Activated T-cell treated with anti-CD3 and anti-CD28 coated beads, Interleukin-2, amount 50 U/mL, for 72 hours (primary cell): ENCODE measurements around the gene CFAP119. TPM values are rescaled to one million over a fixed set of nuclear protein-coding genes. Genes with fewer than 3 reads are reported as not detected.

Source experiments
- ATAC-seq, 2 donors: fragments of 150-1000 bp; cut with Tn5 transposase; replicated peaks in 1 of 2; 2 replicates each; pipeline ENCODE4 v1.10.0; 2021; ENCODE audit warnings: moderate library complexity in 2 of 2, mild to moderate bottlenecking in 1 of 2
- DNase-seq, 2 donors: peaks; one replicate each; pipeline ENCODE4 v3.0.0; 2021 to 2022; ENCODE audit warnings: mixed read lengths in 1 of 2
- H3K27ac Mint-ChIP-seq: one replicate; pipeline ENCODE4 v1.8.0; 2022; ENCODE audit warnings: mild to moderate bottlenecking, moderate library complexity, mixed read lengths
- H3K27me3 Mint-ChIP-seq: one replicate; pipeline ENCODE4 v1.8.0; 2022; ENCODE audit warnings: low read depth, mixed read lengths
- H3K36me3 Mint-ChIP-seq, 2 donors: one replicate each; pipeline ENCODE4 v1.8.0; 2022; ENCODE audit warnings: mixed read lengths in 2 of 2, mild to moderate bottlenecking in 1 of 2; ENCODE audit not compliant: insufficient read depth in 2 of 2
- H3K4me1 Mint-ChIP-seq: one replicate; pipeline ENCODE4 v1.8.0; 2022; ENCODE audit warnings: low read depth, mixed read lengths
- H3K4me3 Mint-ChIP-seq, 2 donors: one replicate each; pipeline ENCODE4 v1.8.0; 2022; ENCODE audit warnings: mild to moderate bottlenecking in 2 of 2, mixed read lengths in 2 of 2, moderate library complexity in 2 of 2
- H3K9me3 Mint-ChIP-seq, 2 donors: one replicate each; pipeline ENCODE4 v1.8.0; 2022; ENCODE audit warnings: mixed read lengths in 2 of 2
- total RNA-seq, 2 donors: library from RNA; stranded (reverse); gene quantifications; one replicate each; pipeline ENCODE4 v1.2.3, GENCODE V29; 2022

CFAP119 gene
- total RNA-seq, 2 donors from 2014 or later, result 3.2 to 4.7 TPM

DNA sequence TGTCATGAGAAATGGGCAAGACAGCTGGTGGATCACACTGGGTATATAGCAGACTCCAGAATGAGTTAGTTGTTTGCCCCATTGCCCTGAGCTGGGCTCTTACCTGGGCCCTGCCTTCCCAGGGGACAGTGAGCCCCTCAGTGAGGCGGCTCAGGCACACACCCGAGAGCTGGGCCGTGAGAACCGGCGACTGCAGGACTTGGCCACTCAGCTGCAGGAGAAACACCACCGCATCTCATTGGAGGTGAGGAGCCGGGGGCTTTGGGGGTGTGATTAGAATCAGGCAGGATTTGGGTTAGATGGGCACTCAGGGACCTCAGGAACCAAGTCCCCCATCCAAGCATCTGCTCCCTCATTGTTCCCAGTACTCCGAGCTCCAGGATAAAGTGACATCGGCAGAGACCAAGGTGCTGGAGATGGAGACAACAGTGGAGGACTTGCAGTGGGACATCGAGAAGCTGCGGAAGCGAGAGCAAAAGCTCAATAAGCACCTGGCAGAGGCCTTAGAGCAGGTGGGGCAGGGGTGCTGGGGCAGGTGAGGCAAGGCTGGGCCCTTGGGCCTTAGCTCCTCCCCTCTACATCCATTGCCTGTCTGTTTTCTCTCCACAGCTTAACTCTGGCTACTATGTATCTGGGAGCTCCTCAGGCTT lies 3.1 kb upstream of the CFAP119 start:
- no peak overlapping the region for H3K4me3 Mint-ChIP-seq
- H3K9me3 Mint-ChIP-seq, result no peaks in the 10 kb centered on the region
- peaks cover 28% of the 10 kb centered on the region for H3K4me1 Mint-ChIP-seq
- no peaks in the 10 kb centered on the region for H3K27me3 Mint-ChIP-seq
- peaks cover 7 to 26% of the 10 kb centered on the region in 2 donors for H3K36me3 Mint-ChIP-seq
- DNase-seq (no peak), ATAC-seq (no peak)
- H3K27ac Mint-ChIP-seq, result no peak overlapping the region

- ATAC-seq (no peak), DNase-seq (no peak)
- no peaks in the 10 kb centered on the region for H3K9me3 Mint-ChIP-seq
- H3K4me1 Mint-ChIP-seq, result peaks cover 28% of the 10 kb centered on the region
- no peaks in the 10 kb centered on the region for H3K27me3 Mint-ChIP-seq
- H3K27ac Mint-ChIP-seq, result peak overlapping the region; percentile 58
- H3K4me3 Mint-ChIP-seq, result peak overlapping the region; percentile 93 to 97
- H3K36me3 Mint-ChIP-seq, result peaks cover 7 to 26% of the 10 kb centered on the region in 2 donors
These were observed 2.2 kb upstream of the CFAP119 start for GRCh38 chr16:30764086-30764485.

DNA sequence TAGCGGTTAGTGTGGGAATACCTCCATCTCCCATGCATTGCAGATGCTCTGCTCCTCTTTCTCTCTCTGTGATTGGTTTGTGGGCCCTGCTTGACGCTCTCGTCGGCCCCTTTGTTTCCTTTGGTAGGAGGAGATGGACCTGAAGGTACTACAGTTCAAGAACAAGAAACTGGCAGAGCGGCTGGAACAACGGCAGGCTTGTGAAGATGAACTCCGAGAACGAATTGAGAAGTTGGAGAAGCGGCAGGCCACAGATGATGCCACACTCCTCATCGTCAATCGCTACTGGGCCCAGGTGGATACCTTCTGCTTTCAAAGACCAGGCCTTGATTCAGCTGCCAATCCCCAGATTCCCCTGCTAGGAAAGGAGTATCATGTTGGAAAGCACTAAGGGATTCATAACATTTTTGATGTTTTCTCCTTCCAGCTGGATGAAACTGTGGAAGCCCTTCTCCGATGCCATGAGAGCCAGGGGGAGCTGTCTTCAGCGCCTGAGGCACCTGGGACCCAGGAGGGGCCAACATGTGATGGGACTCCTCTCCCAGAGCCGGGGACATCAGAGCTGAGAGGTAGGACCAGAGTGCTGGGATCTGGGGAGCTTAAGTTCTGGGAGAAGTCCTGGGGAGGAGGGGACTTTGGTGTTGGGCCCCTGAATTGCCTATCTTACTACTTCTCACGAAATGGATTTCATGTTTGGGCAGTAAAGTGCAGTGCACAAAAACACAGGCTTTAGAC lies 1.3 kb upstream of the CFAP119 start:
- ATAC-seq (no peak), DNase-seq (no peak)
- Mint-ChIP-seq H3K9me3 (no peaks in the 10 kb centered on the region), H3K4me3 (peak overlapping the region; percentile 93 to 97), H3K36me3 (peaks cover 3 to 19% of the 10 kb centered on the region in 2 donors), H3K27ac (peak overlapping the region; percentile 93), H3K27me3 (no peaks in the 10 kb centered on the region), H3K4me1 (peaks cover 28% of the 10 kb centered on the region)

GRCh38 chr16:30761427-30761927 lies 385 bp downstream of the CFAP119 start:
- DNase-seq, result peak; percentile 43 to 54
- H3K36me3 Mint-ChIP-seq, result peaks cover 3 to 11% of the 10 kb centered on the region in 2 donors
- no peaks in the 10 kb centered on the region for H3K9me3 Mint-ChIP-seq
- no peaks in the 10 kb centered on the region for H3K27me3 Mint-ChIP-seq
- ATAC-seq, result peak; percentile 48 to 49
- H3K27ac Mint-ChIP-seq, result peak overlapping the region; percentile 93
- H3K4me3 Mint-ChIP-seq, result peak overlapping the region; percentile 93 to 97
- H3K4me1 Mint-ChIP-seq, result peaks cover 28% of the 10 kb centered on the region

DNA sequence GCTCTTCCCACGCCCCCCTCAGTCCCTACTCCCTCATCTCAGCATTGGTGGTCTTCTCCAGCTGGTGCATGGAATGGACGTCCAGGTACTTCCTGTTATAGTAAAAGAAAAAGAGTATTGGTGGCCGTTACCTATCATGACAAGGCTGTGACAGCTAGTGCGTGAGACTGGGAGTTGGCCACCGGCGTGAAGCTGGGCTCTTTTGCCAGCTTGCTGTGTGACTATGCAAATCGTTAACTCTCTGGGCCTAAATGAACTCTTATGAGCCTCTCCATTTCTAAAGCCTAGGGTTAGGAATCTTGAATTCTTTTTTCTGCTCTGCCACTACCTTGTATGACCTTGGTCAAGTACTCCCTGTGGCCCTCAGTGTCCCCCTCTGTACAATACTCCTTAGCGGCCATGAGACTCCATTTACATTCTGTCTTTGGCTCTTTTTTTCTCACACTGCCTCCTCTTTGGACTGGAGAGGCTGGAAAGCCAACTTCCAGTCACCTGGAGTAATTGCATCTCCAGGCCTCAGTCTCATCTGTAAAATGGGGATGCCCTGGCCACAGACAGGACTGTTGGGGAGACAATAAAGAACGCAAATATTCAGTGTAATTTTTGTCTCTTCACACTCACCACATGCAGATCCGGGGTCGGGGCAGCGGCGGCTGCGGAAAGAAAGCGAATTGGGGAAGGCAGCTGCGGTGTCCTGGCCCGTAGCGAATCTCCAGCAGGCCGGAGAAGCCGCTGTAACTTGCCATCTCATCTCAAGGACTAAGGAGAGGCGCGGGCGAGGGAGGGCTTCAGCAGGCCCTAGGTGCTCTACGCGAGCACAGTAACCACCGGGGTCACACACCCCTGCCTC lies 1.1 kb downstream of the CFAP119 start:
- Mint-ChIP-seq H3K27me3 (no peaks in the 10 kb centered on the region), H3K9me3 (no peaks in the 10 kb centered on the region), H3K4me1 (peaks cover 28% of the 10 kb centered on the region), H3K27ac (peak overlapping the region; percentile 3), H3K36me3 (peaks cover 3 to 9% of the 10 kb centered on the region in 2 donors), H3K4me3 (peak overlapping the region; percentile 93 to 97)
- no peak for DNase-seq
- ATAC-seq, result no peak

DNA sequence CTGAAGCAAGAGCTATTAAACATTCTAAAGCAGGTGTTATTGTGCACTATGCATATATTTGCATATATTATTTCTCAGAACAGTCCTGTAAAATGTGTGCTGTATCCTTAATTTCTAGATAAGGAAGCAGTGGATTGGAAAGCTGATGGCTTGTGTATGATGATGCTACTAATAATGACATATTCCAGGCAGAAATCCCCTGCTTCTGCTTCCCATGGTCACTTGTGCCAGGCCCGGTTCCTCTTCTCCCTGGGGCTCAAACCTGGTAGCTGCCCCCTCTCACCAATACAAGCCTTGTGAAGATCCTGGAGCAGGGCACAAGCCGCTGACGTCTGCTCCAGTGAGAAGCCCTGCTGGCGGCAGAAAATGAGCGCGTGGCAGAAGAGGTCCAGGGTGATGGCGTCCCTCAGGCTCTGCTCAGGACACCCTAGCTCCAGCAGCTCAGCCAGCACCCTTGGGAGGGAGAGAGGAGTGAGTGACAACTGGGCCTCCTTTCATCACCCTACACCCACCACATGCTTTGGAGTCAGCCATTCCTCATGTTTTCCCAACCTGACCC lies 1.8 kb downstream of the CFAP119 start:
- Mint-ChIP-seq H3K9me3 (no peaks in the 10 kb centered on the region), H3K36me3 (peaks cover 3 to 5% of the 10 kb centered on the region in 2 donors), H3K27ac (no peak overlapping the region), H3K4me1 (peaks cover 28% of the 10 kb centered on the region), H3K4me3 (peak overlapping the region in 1 of 2 donors; percentile 97), H3K27me3 (no peaks in the 10 kb centered on the region)
- DNase-seq (no peak), ATAC-seq (no peak)

DNA sequence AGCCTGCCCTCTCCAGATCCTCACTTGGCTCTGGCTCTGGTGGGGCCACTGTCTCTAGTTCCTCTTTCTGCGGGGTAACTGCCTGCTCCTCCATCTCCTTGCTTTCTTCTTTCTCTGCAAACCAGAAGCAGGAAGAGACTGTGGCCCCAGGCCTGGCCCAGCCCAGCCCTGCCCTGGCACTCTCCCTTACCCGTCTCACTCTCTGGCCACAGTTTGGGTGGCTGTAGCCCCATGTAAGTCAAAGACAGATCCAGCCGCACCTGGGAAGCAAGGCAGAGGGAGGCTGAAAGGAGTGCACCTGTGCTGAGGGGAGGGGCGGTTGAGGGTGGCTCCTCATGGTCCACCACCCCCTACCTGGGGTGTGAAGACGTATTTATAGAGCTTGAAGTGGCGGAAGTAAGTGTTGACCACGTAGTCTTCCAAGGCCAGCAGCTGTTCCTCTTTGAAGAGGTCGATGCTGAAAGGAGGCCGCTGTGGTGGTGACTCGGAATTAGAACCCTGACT lies 2.8 kb downstream of the CFAP119 start:
- Mint-ChIP-seq H3K27ac (no peak overlapping the region), H3K36me3 (peaks cover 5 to 10% of the 10 kb centered on the region in 2 donors), H3K9me3 (no peaks in the 10 kb centered on the region), H3K4me1 (peaks cover 26% of the 10 kb centered on the region), H3K27me3 (no peaks in the 10 kb centered on the region), H3K4me3 (peak overlapping the region in 1 of 2 donors; percentile 24)
- DNase-seq, result no peak
- no peak for ATAC-seq

DNA sequence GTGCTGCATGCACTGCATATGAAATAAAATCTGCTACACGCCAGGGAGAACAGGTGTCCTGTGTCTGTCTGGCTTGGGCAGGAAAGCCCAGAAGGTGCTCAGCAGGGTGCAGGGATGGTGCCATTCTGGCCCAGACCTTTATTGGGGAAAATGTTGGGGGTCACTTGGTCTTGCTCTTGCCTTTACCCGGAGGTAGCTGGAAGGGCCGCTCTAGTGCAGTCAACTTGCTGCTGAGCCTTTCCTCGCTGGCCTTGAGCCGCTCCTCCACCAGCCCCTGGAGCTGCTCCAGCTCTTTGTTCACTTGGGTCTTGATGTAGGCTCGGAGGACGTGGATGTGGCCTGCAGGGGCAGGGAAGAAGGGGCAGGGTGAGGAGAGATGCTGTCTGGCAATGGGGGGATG lies 4.5 kb downstream of the CFAP119 start:
- DNase-seq (no peak), ATAC-seq (no peak)
- no peak overlapping the region for H3K4me3 Mint-ChIP-seq
- peaks cover 11% of the 10 kb centered on the region for H3K4me1 Mint-ChIP-seq
- no peaks in the 10 kb centered on the region for H3K27me3 Mint-ChIP-seq
- H3K27ac Mint-ChIP-seq, result no peak overlapping the region
- H3K9me3 Mint-ChIP-seq, result no peaks in the 10 kb centered on the region
- H3K36me3 Mint-ChIP-seq, result peaks cover 2 to 4% of the 10 kb centered on the region in 2 donors

DNA sequence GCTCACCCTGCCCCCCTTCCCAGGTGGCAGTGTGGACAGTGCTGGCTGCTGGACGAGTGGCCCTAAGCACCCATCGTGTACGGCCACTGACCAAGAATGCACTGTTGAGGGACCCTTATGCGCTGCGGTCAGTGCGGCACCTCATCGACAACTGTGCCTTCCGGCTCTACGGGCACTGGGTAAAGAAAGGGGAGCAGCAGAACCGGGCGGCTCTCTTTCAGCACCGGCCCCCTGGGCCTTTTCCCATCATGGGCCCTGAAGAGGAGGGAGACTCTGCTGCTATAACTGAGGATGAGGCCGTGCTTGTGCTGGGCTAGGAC lies 5.1 kb downstream of the CFAP119 start:
- ATAC-seq (no peak), DNase-seq (no peak)
- no peaks in the 10 kb centered on the region for H3K27me3 Mint-ChIP-seq
- no peak overlapping the region for H3K27ac Mint-ChIP-seq
- H3K9me3 Mint-ChIP-seq, result no peaks in the 10 kb centered on the region
- H3K4me3 Mint-ChIP-seq, result no peak overlapping the region
- peaks cover 2 to 4% of the 10 kb centered on the region in 2 donors for H3K36me3 Mint-ChIP-seq
- peaks cover 11% of the 10 kb centered on the region for H3K4me1 Mint-ChIP-seq

GRCh38 chr16:30755955-30756780 lies 5.7 kb downstream of the CFAP119 start:
- no peak overlapping the region for H3K27ac Mint-ChIP-seq
- DNase-seq (no peak), ATAC-seq (no peak)
- H3K36me3 Mint-ChIP-seq, result peaks cover 6 to 9% of the 10 kb centered on the region in 2 donors
- H3K4me3 Mint-ChIP-seq, result no peak overlapping the region
- no peaks in the 10 kb centered on the region for H3K27me3 Mint-ChIP-seq
- H3K4me1 Mint-ChIP-seq, result peaks cover 9% of the 10 kb centered on the region
- H3K9me3 Mint-ChIP-seq, result no peaks in the 10 kb centered on the region

DNA sequence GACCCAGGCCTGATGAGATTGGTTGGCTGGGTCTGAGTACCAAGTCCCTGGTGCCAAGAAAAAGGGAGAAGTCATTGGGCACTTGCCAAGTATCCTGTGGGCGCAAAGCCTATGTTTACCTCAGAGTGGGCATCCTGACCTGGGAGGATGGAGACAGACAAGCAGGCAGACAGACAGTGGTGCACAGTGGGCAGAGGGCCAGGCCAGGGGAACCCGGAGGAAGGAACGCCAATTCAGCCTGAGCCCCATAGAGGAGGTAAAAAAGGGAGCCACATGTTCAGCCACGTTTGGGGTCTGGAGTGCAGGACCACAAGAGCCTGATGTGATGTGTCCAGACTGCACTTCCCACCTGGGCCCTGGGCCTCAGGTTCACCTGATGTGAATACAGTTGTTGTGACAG lies 8.3 kb downstream of the CFAP119 start:
- H3K27ac Mint-ChIP-seq, result no peak overlapping the region
- peaks cover 9 to 11% of the 10 kb centered on the region in 2 donors for H3K36me3 Mint-ChIP-seq
- H3K4me1 Mint-ChIP-seq, result peaks cover 7% of the 10 kb centered on the region
- H3K27me3 Mint-ChIP-seq, result no peaks in the 10 kb centered on the region
- ATAC-seq (no peak), DNase-seq (no peak)
- no peaks in the 10 kb centered on the region for H3K9me3 Mint-ChIP-seq
- no peak overlapping the region for H3K4me3 Mint-ChIP-seq

- DNase-seq (no peak), ATAC-seq (no peak)
- Mint-ChIP-seq H3K4me3 (no peak overlapping the region), H3K4me1 (peaks cover 16% of the 10 kb centered on the region), H3K27me3 (no peaks in the 10 kb centered on the region), H3K36me3 (peaks cover 9 to 11% of the 10 kb centered on the region in 2 donors), H3K27ac (no peak overlapping the region), H3K9me3 (no peaks in the 10 kb centered on the region)
These were observed 10.9 kb downstream of the CFAP119 start for GRCh38 chr16:30750876-30751465.
